Heart right ventricle (tissue), 16 donors: ENCODE data around the gene ZNF782. TPM values are rescaled to one million over a fixed set of nuclear protein-coding genes. Genes with fewer than 3 reads are reported as not detected.
"Not testable (repeated sequence)": the region's sequence is repeated elsewhere in the genome, so short reads cannot be mapped to it uniquely, and the experiment has no call there.

Source experiments
- ATAC-seq, 8 donors: fragments of 200-7000 bp; cut with Tn5 transposase; one replicate each; pipeline ENCODE4 v1.9.1; 2020; ENCODE audit warnings: mild to moderate bottlenecking in 8 of 8, moderate library complexity in 8 of 8, moderate number of reproducible peaks in 1 of 8
- DNase-seq, 2 donors: peaks; one replicate each; pipeline ENCODE4 v3.0.0-alpha.2; 2020
- H3K27ac ChIP-seq, 10 donors: fragments of 200-600 bp; sonication (generic) in 2 of 10; one replicate each; pipeline versions ENCODE4 v1.5.0 to v1.8.0; 2020 to 2022; ENCODE audit warnings: mild to moderate bottlenecking in 3 of 10
- H3K27me3 ChIP-seq, 7 donors: fragments of 200-600 bp; one replicate each; pipeline ENCODE4 v1.8.0; 2021 to 2022; ENCODE audit warnings: mild to moderate bottlenecking in 2 of 7
- H3K36me3 ChIP-seq, 9 donors: fragments of 200-600 bp; sonication (generic) in 1 of 9; one replicate each; pipeline versions ENCODE4 v1.5.0 to v1.8.0; 2020 to 2022; ENCODE audit warnings: mild to moderate bottlenecking in 2 of 9
- H3K4me1 ChIP-seq, 9 donors: fragments of 200-600 bp; sonication (generic) in 1 of 9; one replicate each; pipeline versions ENCODE4 v1.5.0 to v1.8.0; 2020 to 2022; ENCODE audit warnings: mild to moderate bottlenecking in 4 of 9
- H3K4me3 ChIP-seq, 10 donors: fragments of 200-600 bp; sonication (generic) in 2 of 10; one replicate each; pipeline versions ENCODE4 v1.5.0 to v1.8.0; 2020 to 2022; ENCODE audit warnings: mild to moderate bottlenecking in 7 of 10, moderate library complexity in 2 of 10
- H3K9me3 ChIP-seq, 11 donors: fragments of 200-600 bp in 10 of 11; sonication (generic) in 2 of 11; one replicate each; pipeline versions ENCODE4 v1.5.0 to v1.8.0; 2013 to 2022; ENCODE audit warnings: mild to moderate bottlenecking in 2 of 11, control low read depth in 1 of 11, moderate library complexity in 1 of 11
- CTCF ChIP-seq, 9 donors: fragments of 200-600 bp; sonication (generic) in 2 of 9; IDR thresholded peaks; one replicate each; pipeline versions ENCODE4 v1.5.0 to v1.8.0; 2021 to 2022; ENCODE audit warnings: antibody characterized with exemption in 9 of 9, mild to moderate bottlenecking in 5 of 9, moderate library complexity in 1 of 9
- WGBS, 2 donors: extraction: QIAGEN DNeasy Blood & Tissue Kit; methylation state at CpG; one replicate each; pipeline ENCODE4 v1.1.7; 2013; ENCODE audit warnings: inconsistent platforms in 1 of 2; 5-methylcytosine and 5-hydroxymethylcytosine counted together
- intact Hi-C, 10 donors: fragments of 100-400 bp; cut with DNase I; formaldehyde crosslinking; loops; one replicate each; pipeline versions ENCODE4 v1.11.1 to v1.14.2; 2022
- long read RNA-seq, 3 donors: library from polyadenylated mRNA; unstranded; transcript quantifications; one replicate each; pipeline ENCODE4 v2.0.0, GENCODE V29; 2020 to 2021
- polyA plus RNA-seq, 2 donors: library from polyadenylated mRNA; stranded (reverse); fragments of 200-250 nt; gene quantifications; one replicate each; pipeline ENCODE4 v1.2.3, GENCODE V29; 2013
- total RNA-seq, 10 donors: library from RNA; stranded (reverse); fragmentation: NEBNext Ultra II Directional in 3 of 10; extraction: Animal tissue kit (Norgen Biotek cat#: 25700) in 3 of 10; gene quantifications; one replicate each; pipeline versions ENCODE4 v1.2.1 to v1.2.4, GENCODE V29; 2021 to 2023
- donor health status: Arrhythmogenic right ventricular cardiomyopathy.
- donor health status: ischemic (EF 13 %, LVEDD 7.1; RV severe dilation, severe dysfunction).
- donor health status: healthy with polysubstance abuse.
- donor health status: DM: no; HTN: yes; CAD: no.
- donor health status: DM: no; HTN: no; CAD: no.
- donor health status: ischemic (EF 25% LVEDD 6.9; RV normal size, moderate dysfunction).
- donor health status: ischemic (EF 25% LVEDD 5.7; RV mildly dilated, moderate dysfunction).
- donor health status: healthy.
- donor health status: DM: yes; HTN: yes; CAD: no.
- donor health status: Ischemic cardiomyopathy.
- donor health status: ischemic (EF 35%, LVEDD 5.7; RV mildly dilated, moderate dysfunction).
- donor health status: nonischemic (EF 11% LVEDD 7.7; RV severe dilation, severe dysfunction).
- donor health status: DM: yes; HTN: yes; CAD: no.
- donor health status: PGD.
- donor health status: ischemic (EF 29% LVEDD 5.4; RV normal size, mild dysfunction).
- donor health status: nonischemic (EF 23%, LVEDD 6.1; RV moderate dilation, normal function).

ZNF782 gene
- total RNA-seq (1 to 10 TPM; 1.9 to 4.8 (median 3.1) TPM), polyA plus RNA-seq (1 to 10 TPM in 1 of 2 donors, under 1 TPM in 1; 0.64 to 1.5 TPM)
- long read RNA-seq, donor 1, partial matches to known transcripts = 0 of 1 reads
- long read RNA-seq, donor 1, other reads (novel, unspliced or antisense) = 1 of 1 reads
- long read RNA-seq, donor 2, full-length matches to known transcripts = 1 of 2 reads
- long read RNA-seq, donor 2, partial matches to known transcripts = 0 of 2 reads
- long read RNA-seq, donor 2, other reads (novel, unspliced or antisense) = 1 of 2 reads
- long read RNA-seq, donor 3, partial matches to known transcripts = 0 of 3 reads
- long read RNA-seq, donor 3, other reads (novel, unspliced or antisense) = 3 of 3 reads

GRCh38 chr9:96853781-96854650 is at the start of gene ZNF782:
TSS of gene ZNF782 (minus strand) at chr9:96854514. CDS start at chr9:96851961, 2,553 bp downstream.
- Histone ChIP-seq H3K9me3 (peaks cover 0 to 5% (median 0%) of the 10 kb centered on the region in 11 donors), H3K36me3 (no peaks in the 10 kb centered on the region), H3K27ac (peak within 1 kb of the TSS in 9 of 10 donors; percentile 61 to 88 (median 84)), H3K4me1 (peaks cover 4 to 33% (median 21%) of the 10 kb centered on the region in 9 donors), H3K27me3 (no peaks in the 10 kb centered on the region), H3K4me3 (peak within 1 kb of the TSS; percentile 66 to 90 (median 82))
- no peak for TF ChIP-seq CTCF (IDR thresholded peaks at IDR 0.05)
- WGBS, 2 donors = 0% methylated on average over 66 to 67 of the region's 67 CpGs
- intact Hi-C loops = loop anchor here in 5 of 10 donors (1.0 to 10.0 kb wide), 6 partner anchors 251 to 771 kb away; no protein-coding TSS in a partner anchor
- DNase-seq = peak; percentile 91 to 95
- peak; percentile 99 to 100 (median 99) for ATAC-seq

- 82 to 100% methylated on average over 1 of the region's 2 CpGs for WGBS, 2 donors
- H3K27me3 ChIP-seq, intact Hi-C loops, H3K27ac ChIP-seq, ATAC-seq, H3K4me1 ChIP-seq, H3K9me3 ChIP-seq, DNase-seq, H3K4me3 ChIP-seq: not testable (repeated sequence)
- peaks cover 0 to 29% (median 0%) of the 10 kb centered on the region in 9 donors for H3K36me3 ChIP-seq
Observed at GRCh38 chr9:96900010-96900409, 45.7 kb upstream of the ZNF782 start.

- Histone ChIP-seq H3K4me3 (no peak overlapping the region), H3K36me3 (peaks cover 0 to 53% (median 0%) of the 10 kb centered on the region in 9 donors), H3K27me3 (no peaks in the 10 kb centered on the region), H3K9me3 (no peaks in the 10 kb centered on the region), H3K4me1 (no peaks in the 10 kb centered on the region), H3K27ac (no peak overlapping the region)
- TF ChIP-seq CTCF (IDR thresholded peaks at IDR 0.05) = no peak
- DNase-seq = no peak
- no peak for ATAC-seq
- intact Hi-C loops = no loop called here
- WGBS, 2 donors = 98% methylated on average over 7 of the region's 7 CpGs
Observed at GRCh38 chr9:96892131-96892530, 37.8 kb upstream of the ZNF782 start.

- intact Hi-C loops = no loop called here
- Histone ChIP-seq H3K4me3 (no peak overlapping the region), H3K36me3 (peaks cover 0 to 24% (median 0%) of the 10 kb centered on the region in 9 donors), H3K4me1 (peaks cover 0 to 5% (median 0%) of the 10 kb centered on the region in 9 donors), H3K9me3 (peaks cover 0 to 6% (median 0%) of the 10 kb centered on the region in 11 donors), H3K27ac (no peak overlapping the region), H3K27me3 (no peaks in the 10 kb centered on the region)
- TF ChIP-seq CTCF (IDR thresholded peaks at IDR 0.05) = no peak
- 82 to 89% methylated on average over 4 of the region's 4 CpGs for WGBS, 2 donors
- no peak for DNase-seq
- ATAC-seq = no peak
Observed at GRCh38 chr9:96888591-96888990, 34.3 kb upstream of the ZNF782 start.
